GM19025 (cell line): ENCODE results near the gene ZFP57.
A peak's percentile ranks its signal among the peaks of the same experiment; 100 is the strongest.

ENCODE experiments used
- ATAC-seq: cut with Tn5 transposase; IDR thresholded peaks from one replicate; pipeline ENCODE4 v1.9.1; 2021; ENCODE audit warnings: mild to moderate bottlenecking, low read depth, moderate library complexity; ENCODE audit not compliant: unreplicated experiment

ZFP57 gene

GRCh38 chr6:29656157-29656556 is 24.8 kb downstream of the ZFP57 start:
- no peak for ATAC-seq

DNA sequence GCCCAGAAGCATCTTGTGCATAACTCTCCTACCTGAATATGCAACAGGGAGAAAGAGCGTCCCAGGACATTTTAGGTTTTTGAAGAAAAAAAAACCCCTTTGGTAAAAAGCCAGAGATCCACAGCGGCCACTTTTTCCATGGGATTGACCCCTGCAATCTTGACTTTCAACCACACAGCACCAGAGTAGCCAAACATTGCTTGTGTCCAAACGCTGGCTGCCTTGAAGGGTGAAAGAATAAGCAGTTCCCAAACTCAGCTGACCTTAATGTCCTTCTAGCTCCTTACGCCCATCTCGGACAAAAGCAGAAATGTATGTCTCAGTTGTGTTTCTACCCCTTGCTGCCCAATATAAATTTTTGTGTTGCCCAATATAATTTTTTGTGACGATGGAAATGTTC is 25.3 kb downstream of the ZFP57 start:
- no peak for ATAC-seq

DNA sequence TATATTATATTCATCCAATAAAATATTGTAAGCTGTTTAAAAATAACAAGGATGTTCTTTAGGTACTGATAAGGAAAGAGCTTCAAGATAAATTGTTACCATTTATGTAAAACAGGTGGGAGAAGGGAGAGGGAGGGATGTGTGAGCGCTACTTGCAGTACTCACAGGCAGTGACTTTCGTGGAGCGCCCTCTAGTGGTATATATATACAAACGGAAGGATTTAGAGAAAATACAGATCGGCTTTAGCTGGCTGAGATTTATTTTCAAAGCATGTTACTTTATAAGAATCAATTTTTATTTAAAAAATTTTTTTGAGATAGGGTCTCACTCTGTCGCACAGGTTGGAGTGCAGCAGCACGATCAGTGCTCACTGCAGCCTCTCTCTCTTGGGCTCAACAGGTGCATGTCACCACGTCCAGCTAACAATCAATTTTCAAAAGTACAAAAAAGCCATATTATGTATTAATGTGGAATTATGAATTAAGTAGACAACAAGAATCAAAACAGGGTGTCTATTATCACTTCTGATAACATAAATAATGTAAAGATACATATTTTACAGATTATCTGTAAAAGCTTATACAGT is 27.4 kb downstream of the ZFP57 start:
- no peak for ATAC-seq

DNA sequence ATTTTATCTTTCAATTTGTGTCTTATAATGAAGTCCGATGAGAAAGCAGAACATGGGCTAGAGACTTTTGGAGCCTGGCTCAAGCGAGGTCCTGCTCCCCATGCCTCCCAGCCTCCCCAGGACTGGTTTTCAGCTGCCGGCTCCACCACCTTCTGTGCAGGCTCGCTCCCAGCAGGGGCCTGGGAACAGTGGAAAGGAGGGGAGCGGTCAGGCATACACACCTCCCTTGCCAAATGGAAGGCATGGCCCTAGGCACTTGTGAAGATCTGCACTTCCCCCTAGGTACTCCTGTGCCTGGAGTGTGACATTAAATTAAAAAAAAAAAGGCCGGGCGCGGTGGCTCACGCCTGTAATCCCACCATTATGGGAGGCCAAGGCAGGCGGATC is 28.8 kb downstream of the ZFP57 start:
- no peak for ATAC-seq

- ATAC-seq, result no peak
Measured at GRCh38 chr6:29651413-29652197, 29.3 kb downstream of the ZFP57 start.

- peak; percentile 94 for ATAC-seq
Measured at GRCh38 chr6:29649701-29650673, 31.0 kb downstream of the ZFP57 start.

DNA sequence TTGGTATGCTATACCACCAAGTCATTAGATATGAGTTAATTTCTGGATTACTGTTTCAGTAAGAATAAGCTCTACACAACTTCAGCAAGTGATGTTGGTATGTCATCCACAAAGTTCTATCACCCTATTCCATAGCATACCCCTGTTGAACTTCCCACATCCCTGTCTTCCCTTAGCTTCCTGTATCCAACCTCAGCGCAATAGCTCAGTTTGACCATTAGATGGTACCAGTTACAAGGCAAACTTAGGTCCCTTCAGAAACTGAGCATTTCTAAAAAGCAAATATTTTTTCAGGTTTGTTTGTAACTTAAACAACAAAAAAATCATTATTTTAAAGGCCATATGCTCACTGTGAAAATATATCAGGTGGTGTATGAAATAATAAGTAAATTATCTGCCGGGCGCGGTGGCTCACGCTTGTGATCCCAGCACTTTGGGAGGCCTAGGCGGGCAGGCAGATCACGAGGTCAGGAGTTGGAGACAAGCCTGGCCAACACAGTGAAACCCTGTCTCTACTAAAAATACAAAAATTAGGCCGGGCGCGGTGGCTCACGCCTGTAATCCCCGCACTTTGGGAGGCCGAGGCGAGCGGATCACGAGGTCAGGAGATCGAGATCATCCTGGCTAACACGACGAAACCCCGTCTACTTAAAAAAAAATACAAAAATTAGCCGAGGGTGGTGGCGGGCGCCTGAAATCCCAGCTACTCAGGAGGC is 32.9 kb downstream of the ZFP57 start:
- ATAC-seq, result no peak

DNA sequence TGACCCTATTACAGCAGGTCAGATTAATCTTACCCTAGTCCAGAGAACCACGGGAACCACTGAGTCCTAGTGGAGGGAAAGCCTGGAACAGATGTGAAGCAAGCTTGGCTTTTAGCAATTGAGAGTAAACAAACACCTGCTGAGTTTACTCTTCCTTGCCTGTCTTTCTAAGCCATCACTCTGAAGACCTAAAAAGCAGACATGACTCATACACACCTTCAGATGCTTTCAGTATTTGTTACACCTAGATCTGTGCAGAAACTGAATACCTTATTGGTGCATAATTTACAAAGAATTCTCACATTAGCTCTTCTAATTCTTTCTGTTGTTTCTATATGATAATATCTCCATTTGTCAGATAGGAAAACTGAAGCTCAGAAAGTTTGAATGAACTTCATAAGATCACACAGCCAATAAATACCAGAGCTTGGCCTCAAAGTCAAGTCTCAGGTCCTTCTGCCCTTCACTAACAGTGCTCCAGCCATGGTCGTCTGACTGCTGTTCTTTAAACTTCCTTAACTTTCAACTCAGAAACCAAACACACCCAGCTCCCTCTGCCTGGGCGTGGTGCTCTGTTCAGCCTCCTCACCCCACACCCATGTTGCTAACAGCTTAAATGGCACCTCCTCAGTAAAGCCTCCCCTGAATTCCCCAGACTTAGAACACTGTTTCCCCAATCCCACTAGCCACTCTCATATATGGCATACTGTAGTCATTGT is 39.4 kb downstream of the ZFP57 start:
- ATAC-seq, result no peak

GRCh38 chr6:29637247-29637646 is 43.7 kb downstream of the ZFP57 start:
- no peak for ATAC-seq

GRCh38 chr6:29633534-29633905 is 47.4 kb downstream of the ZFP57 start:
- no peak for ATAC-seq

DNA sequence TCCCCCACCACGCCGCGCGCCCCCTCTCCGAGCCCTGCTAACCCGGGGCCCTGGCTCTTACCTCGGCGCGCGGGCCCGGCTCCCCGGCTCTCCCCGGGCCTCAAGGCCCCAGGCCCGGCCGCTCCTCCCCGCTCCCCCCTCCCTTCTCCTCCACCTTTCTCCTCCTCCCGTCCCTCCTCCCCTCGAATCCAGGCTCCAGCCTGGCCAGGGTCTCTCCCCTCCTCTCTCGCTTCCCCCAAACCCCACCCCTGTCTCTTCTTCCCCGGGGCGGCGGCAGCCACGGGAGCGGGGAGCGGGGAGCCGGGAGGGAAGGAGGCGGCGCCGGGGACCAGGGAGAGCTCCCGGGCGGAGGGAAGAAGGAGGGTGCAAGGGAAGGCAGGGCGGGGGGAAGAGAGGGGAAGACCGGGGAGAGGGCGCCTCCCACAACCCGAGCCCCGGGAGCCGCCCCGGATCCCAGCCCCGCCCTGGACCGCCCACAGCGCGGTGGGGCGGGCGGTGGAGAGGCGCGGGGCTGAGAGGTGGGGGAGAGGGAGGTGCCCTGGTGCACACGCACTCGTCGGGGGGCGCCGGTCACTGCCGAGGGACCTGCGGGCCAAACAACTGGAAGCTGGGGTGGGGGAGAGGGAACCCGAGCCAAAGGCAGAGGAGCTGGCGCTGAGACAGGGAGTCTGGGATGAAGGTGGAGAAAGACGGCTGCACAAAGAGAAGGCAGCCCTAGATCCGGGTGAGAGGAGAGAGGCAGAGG is 48.0 kb downstream of the ZFP57 start, which contains the start of gene GABBR1:
TSS of gene GABBR1 (minus strand) at position 395 of the 745 bp plus-strand sequence. CDS start 798 bp downstream, outside the sequence.
- ATAC-seq, result peak; percentile 82

DNA sequence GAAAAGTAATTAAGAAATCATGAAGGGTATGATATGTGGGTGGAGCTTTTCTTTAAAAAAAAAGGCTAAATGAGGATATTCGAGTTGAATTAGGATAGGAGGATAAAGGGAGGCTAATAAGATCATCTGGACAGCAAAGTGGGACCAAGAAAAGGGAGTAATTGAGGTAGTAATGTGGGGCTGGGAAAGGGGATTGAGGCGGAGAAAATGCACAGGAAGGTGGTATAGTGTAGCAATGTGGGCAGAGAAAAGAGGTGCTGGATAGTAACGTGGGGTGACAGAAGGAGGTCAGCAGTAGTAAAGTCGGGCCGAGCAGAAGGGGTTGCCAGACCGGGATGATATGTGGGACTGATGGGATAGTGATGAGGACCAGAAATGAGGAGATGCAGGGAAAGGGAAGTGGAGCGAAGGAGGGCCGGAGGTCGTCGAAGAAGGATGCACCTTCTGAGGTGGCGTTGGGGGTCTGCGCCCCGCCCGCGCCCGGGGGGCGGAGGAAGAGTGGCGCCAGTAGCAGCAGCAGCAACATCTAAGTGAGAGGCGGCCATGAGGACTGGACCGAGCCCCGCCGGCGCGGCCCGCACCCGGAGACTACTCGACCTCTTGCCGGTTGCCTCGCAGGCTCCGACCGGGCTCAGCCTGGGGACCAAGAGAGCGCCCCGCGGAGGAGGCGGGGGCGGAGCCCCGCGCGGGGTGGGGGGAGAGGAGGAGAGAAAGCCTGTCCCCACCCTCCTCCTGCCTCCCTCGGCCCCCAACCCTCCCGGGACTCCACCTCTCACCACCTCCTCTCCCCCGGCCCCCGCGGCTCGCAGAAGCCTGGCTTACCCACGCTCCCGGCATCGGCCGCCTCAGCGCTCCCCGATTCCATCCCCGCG is 48.9 kb downstream of the ZFP57 start:
- ATAC-seq, result peak; percentile 13

- ATAC-seq, result no peak
Measured at GRCh38 chr6:29631209-29631810, 49.6 kb downstream of the ZFP57 start.

GRCh38 chr6:29630315-29630714 is 50.6 kb downstream of the ZFP57 start:
- ATAC-seq, result no peak

GRCh38 chr6:29629571-29629970 is 51.4 kb downstream of the ZFP57 start:
- ATAC-seq, result no peak

DNA sequence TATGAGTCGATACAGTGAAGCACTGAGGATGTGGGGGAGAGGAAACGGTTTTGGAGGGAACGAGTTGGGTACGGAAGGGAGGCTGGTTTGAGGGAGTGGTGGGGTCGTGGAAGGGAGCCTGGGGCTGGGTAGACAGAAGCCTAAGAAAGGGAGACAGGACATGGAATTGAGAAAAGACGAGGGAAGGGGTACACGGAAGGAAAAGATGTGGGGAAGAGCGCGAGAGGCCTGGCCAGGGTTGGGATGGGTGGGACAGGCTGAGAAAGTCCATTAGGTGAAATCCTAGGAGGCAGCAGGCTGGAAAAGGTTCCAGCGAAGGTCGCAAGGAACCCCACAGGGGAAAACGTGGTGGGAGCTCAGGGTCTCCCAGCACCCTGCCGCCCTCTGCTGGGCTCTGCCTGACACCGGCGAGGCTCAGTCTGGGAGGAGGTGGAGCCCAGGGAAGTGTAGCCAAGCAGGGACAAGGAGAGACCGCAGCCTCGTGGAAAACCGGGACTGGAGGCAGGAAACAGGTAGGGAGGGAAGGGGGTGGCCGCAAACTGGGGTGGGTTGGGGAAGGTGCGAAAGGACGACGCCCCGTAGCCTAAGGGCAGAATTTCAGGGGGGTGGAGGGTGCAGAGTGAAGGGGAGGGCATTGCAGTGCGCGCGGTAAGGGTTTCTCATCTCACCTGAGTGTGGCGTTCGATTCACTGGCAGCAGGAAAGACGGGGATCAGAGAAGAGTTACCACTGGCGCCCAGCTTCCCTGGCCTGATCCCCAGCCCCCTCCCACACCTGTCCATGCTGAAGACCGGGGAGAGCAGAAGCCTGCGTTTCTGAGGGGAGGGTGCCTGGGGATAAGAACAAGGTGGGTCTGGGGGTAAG is 52.3 kb downstream of the ZFP57 start:
- ATAC-seq, result no peak
